Amygdala (tissue), 56 donors: ENCODE results near the gene SLC33A1.

Experiments used
- DNase-seq, 56 donors: peaks; one replicate each; lab custom pipeline; 2025; lab: John Stamatoyannopoulos, UW

SLC33A1 gene

GRCh38 chr3:155804323-155804722 lies 49.9 kb downstream of the SLC33A1 start:
- no peak for DNase-seq

- DNase-seq: no peak
These were observed 61.7 kb downstream of the SLC33A1 start for GRCh38 chr3:155792532-155792931.

- DNase-seq: no peak
These were observed 63.0 kb downstream of the SLC33A1 start for GRCh38 chr3:155791190-155791589.

- DNase-seq: no peak
These were observed 63.8 kb downstream of the SLC33A1 start for GRCh38 chr3:155790272-155790925.

GRCh38 chr3:155785662-155786295 lies 68.4 kb downstream of the SLC33A1 start:
- DNase-seq: no peak

GRCh38 chr3:155782390-155782953 lies 71.8 kb downstream of the SLC33A1 start:
- DNase-seq: no peak

GRCh38 chr3:155780291-155780690 lies 73.9 kb downstream of the SLC33A1 start:
- no peak for DNase-seq

- DNase-seq: no peak
These were observed 75.8 kb downstream of the SLC33A1 start for GRCh38 chr3:155778462-155778861.

- DNase-seq: no peak
These were observed 81.4 kb downstream of the SLC33A1 start for GRCh38 chr3:155772801-155773200.

- DNase-seq: no peak
These were observed 83.1 kb downstream of the SLC33A1 start for GRCh38 chr3:155771126-155771525.
